Kidney (tissue), 14 donors: ENCODE data around the gene HDAC9. TPM values are rescaled to one million over a fixed set of nuclear protein-coding genes. Genes with fewer than 3 reads are reported as not detected.

ENCODE experiments used
- DNase-seq, 5 donors: peaks; one replicate each; pipeline ENCODE4 v3.0.0-alpha.2; 2013 to 2020
- FAIRE-seq: peaks from 2 replicates; lab custom pipeline; 2012; peaks lifted over from hg19 to GRCh38; lab: Jason Lieb, UNC
- H3K27ac ChIP-seq, 2 donors: one replicate each; pipeline ENCODE4 v1.7.0; 2013; ENCODE audit warnings: low read depth in 2 of 2, low read length in 2 of 2, inconsistent platforms in 1 of 2
- H3K27me3 ChIP-seq: one replicate; pipeline ENCODE4 v1.7.1; 2013; ENCODE audit warnings: low read length, inconsistent platforms; ENCODE audit not compliant: control insufficient read depth, insufficient read depth
- H3K36me3 ChIP-seq, 3 donors: one replicate each; pipeline versions ENCODE4 v1.7.0 to v1.7.1; 2013; ENCODE audit warnings: low read length in 3 of 3, control low read depth in 1 of 3, inconsistent platforms in 1 of 3; ENCODE audit not compliant: insufficient read depth in 3 of 3, control insufficient read depth in 2 of 3
- H3K4me1 ChIP-seq, 3 donors: one replicate each; pipeline versions ENCODE4 v1.7.0 to v1.7.1; 2013; ENCODE audit warnings: low read length in 3 of 3, inconsistent platforms in 1 of 3, low read depth in 1 of 3; ENCODE audit not compliant: control insufficient read depth in 2 of 3, insufficient read depth in 2 of 3
- H3K4me3 ChIP-seq, 3 donors: one replicate each; pipeline versions ENCODE4 v1.7.0 to v1.8.1; 2013; ENCODE audit warnings: low read length in 3 of 3, control low read depth in 1 of 3, inconsistent platforms in 1 of 3
- H3K9ac ChIP-seq, 3 donors: one replicate each; pipeline versions ENCODE4 v1.7.0 to v1.7.1; 2013; ENCODE audit warnings: low read length in 3 of 3, control low read depth in 1 of 3, inconsistent platforms in 1 of 3
- H3K9me3 ChIP-seq, 3 donors: one replicate each; pipeline versions ENCODE4 v1.7.0 to v1.7.1; 2013; ENCODE audit warnings: low read length in 3 of 3, control low read depth in 1 of 3, inconsistent platforms in 1 of 3; ENCODE audit not compliant: control insufficient read depth in 2 of 3, insufficient read depth in 1 of 3
- CTCF ChIP-seq: IDR thresholded peaks from 3 replicates; pipeline ENCODE4 v1.5.1; 2012; ENCODE audit warnings: mild to moderate bottlenecking, moderate library complexity, borderline replicate concordance; ENCODE audit not compliant: insufficient read depth; ENCODE audit errors: extremely low read depth
- intact Hi-C: fragments of 100-400 bp; cut with DNase I; formaldehyde crosslinking; loops from one replicate; pipeline ENCODE4 v1.11.1; 2022
- polyA plus RNA-seq: library from polyadenylated mRNA; stranded (reverse); fragments of 350-450 nt; fragmentation: Illumina TruSeq; extraction: RNeasy Lipid Tissue Mini Kit (QIAGEN cat#74804); gene quantifications from one replicate; pipeline ENCODE4 v1.2.3, GENCODE V29; 2014; ENCODE audit warnings: low read depth, low replicate concordance; ENCODE audit not compliant: insufficient read depth
- total RNA-seq: library from RNA; stranded (reverse); fragmentation: NEBNext Ultra II Directional; extraction: Animal tissue kit (Norgen Biotek cat#: 25700); gene quantifications from one replicate; pipeline ENCODE4 v1.2.1, GENCODE V29; 2021
- donor health status: control.
- donor health status: control.
- donor health status: control.
- donor health status: control.
- donor health status: control.
- donor health status: DM: yes; HTN: yes; CAD: no.
- donor health status: Normal renal cell carcinoma (clear cell type).

The HDAC9 gene
- total and polyA plus RNA-seq, 2 donors from 2014 or later, result 2.1 to 22.1 TPM

GRCh38 chr7:18859318-18859717 lies 363.8 kb downstream of the HDAC9 start:
- DNase-seq (no peak), FAIRE-seq (no peak)
- Histone ChIP-seq H3K36me3 (no peaks in the 10 kb centered on the region), H3K9me3 (no peaks in the 10 kb centered on the region), H3K4me1 (no peaks in the 10 kb centered on the region), H3K9ac (no peak overlapping the region), H3K27ac (no peak overlapping the region), H3K4me3 (no peak overlapping the region), H3K27me3 (no peaks in the 10 kb centered on the region)
- intact Hi-C loops, result no loop called here
- TF ChIP-seq CTCF, result no peak

GRCh38 chr7:18860221-18860620 lies 364.7 kb downstream of the HDAC9 start:
- intact Hi-C loops, result no loop called here
- H3K4me3 ChIP-seq, result no peak overlapping the region
- H3K9me3 ChIP-seq, result no peaks in the 10 kb centered on the region
- no peak for TF ChIP-seq CTCF
- DNase-seq, result no peak
- H3K36me3 ChIP-seq, result no peaks in the 10 kb centered on the region
- no peak overlapping the region for H3K27ac ChIP-seq
- H3K4me1 ChIP-seq, result no peaks in the 10 kb centered on the region
- no peaks in the 10 kb centered on the region for H3K27me3 ChIP-seq
- no peak for FAIRE-seq
- H3K9ac ChIP-seq, result no peak overlapping the region

GRCh38 chr7:18861514-18862118 lies 366.1 kb downstream of the HDAC9 start:
- Histone ChIP-seq H3K27ac (no peak overlapping the region), H3K9me3 (no peaks in the 10 kb centered on the region), H3K9ac (no peak overlapping the region), H3K27me3 (no peaks in the 10 kb centered on the region), H3K4me3 (no peak overlapping the region), H3K36me3 (no peaks in the 10 kb centered on the region), H3K4me1 (no peaks in the 10 kb centered on the region)
- DNase-seq (no peak), FAIRE-seq (no peak)
- intact Hi-C loops, result no loop called here
- no peak for TF ChIP-seq CTCF

- H3K9ac ChIP-seq, result no peak overlapping the region
- DNase-seq (no peak), FAIRE-seq (no peak)
- no peak overlapping the region for H3K4me3 ChIP-seq
- no peaks in the 10 kb centered on the region for H3K36me3 ChIP-seq
- H3K4me1 ChIP-seq, result no peaks in the 10 kb centered on the region
- no peak overlapping the region for H3K27ac ChIP-seq
- H3K27me3 ChIP-seq, result no peaks in the 10 kb centered on the region
- no peaks in the 10 kb centered on the region for H3K9me3 ChIP-seq
- intact Hi-C loops, result no loop called here
- no peak for TF ChIP-seq CTCF
These were observed 369.4 kb downstream of the HDAC9 start for GRCh38 chr7:18864967-18865366.
